ENCODE results near the gene VPS26B.

GRCh38 chr11:134200688-134201087, 23.8 kb upstream of the VPS26B start:
- no peak for TF ChIP-seq EZH2 (IDR thresholded peaks at IDR 0.05; ENCODE audit: borderline replicate concordance, low read depth, low read length, severe bottlenecking)
- no peak for TF ChIP-seq CTCF (IDR thresholded peaks at IDR 0.05; ENCODE audit: borderline replicate concordance, extremely low read depth, low read length, poor library complexity, severe bottlenecking)
